PFSK-1 (cell line): Measurements from ENCODE around the gene TMEM171.

Experiments used
- FOXP2 ChIP-seq: optimal IDR thresholded peaks from 2 replicates; pipeline ENCODE3; 2011; ENCODE audit warnings: borderline replicate concordance, control low read depth, inconsistent platforms; ENCODE audit not compliant: insufficient read depth; ENCODE audit errors: extremely low read length, extremely low read depth
- POLR2AphosphoS5 ChIP-seq: IDR thresholded peaks from 2 replicates; pipeline ENCODE4 v1.6.1; 2012; ENCODE audit warnings: low read depth, mild to moderate bottlenecking, control low read depth, low read length, moderate library complexity
- REST ChIP-seq, 2 experiments: IDR thresholded peaks; 2 replicates each; pipeline versions ENCODE4 v1.6.1 to v1.8.0; 2011 to 2012; ENCODE audit warnings: low read depth in 2 of 2, low read length in 2 of 2, control low read depth in 1 of 2, inconsistent platforms in 1 of 2, mild to moderate bottlenecking in 1 of 2, moderate library complexity in 1 of 2; ENCODE audit not compliant: insufficient read depth in 1 of 2
- SIN3A ChIP-seq: IDR thresholded peaks from 2 replicates; pipeline ENCODE4 v1.6.1; 2012; ENCODE audit warnings: mild to moderate bottlenecking, low read length, moderate library complexity, borderline replicate concordance; ENCODE audit not compliant: insufficient read depth
- TAF1 ChIP-seq: IDR thresholded peaks from 2 replicates; pipeline ENCODE4 v1.6.1; 2012; ENCODE audit warnings: low read length, control low read depth, borderline replicate concordance; ENCODE audit not compliant: insufficient read depth

TMEM171 gene

GRCh38 chr5:73176250-73176649 lies 55.9 kb downstream of the TMEM171 start:
- TF ChIP-seq TAF1 (no peak), POLR2AphosphoS5 (no peak)

GRCh38 chr5:73178265-73178664 lies 57.9 kb downstream of the TMEM171 start:
- TF ChIP-seq REST (IDR thresholded peaks at IDR 0.05; ENCODE audit: insufficient read depth in 1 of 2, low read depth in 2 of 2, low read length in 2 of 2) (no peak), TAF1 (no peak), POLR2AphosphoS5 (no peak), SIN3A (no peak), FOXP2 (no peak)

GRCh38 chr5:73179730-73180129 lies 59.4 kb downstream of the TMEM171 start:
- TF ChIP-seq SIN3A (no peak), POLR2AphosphoS5 (no peak), TAF1 (no peak), FOXP2 (no peak), REST (IDR thresholded peaks at IDR 0.05; ENCODE audit: insufficient read depth in 1 of 2, low read depth in 2 of 2, low read length in 2 of 2) (no peak)

- TF ChIP-seq POLR2AphosphoS5 (no peak), REST (IDR thresholded peaks at IDR 0.05; ENCODE audit: insufficient read depth in 1 of 2, low read depth in 2 of 2, low read length in 2 of 2) (no peak), TAF1 (no peak)
These were observed 60.2 kb downstream of the TMEM171 start for GRCh38 chr5:73180566-73180965.
